K562 treated with DMSO at 1 percent for 24 hours (cell line): ENCODE measurements around the gene PIK3R2. TPM values are rescaled to one million over a fixed set of nuclear protein-coding genes. Genes with fewer than 3 reads are reported as not detected.

Source experiments
- total RNA-seq: library from RNA; unstranded; fragments of 300-600 nt; gene quantifications from 2 replicates; pipeline ENCODE4 v1.2.3, GENCODE V29; 2022; ENCODE audit warnings: low read depth; ENCODE audit not compliant: insufficient read depth

Gene PIK3R2
- 31.7 and 38.7 TPM in 2 replicates for total RNA-seq

GRCh38 chr19:18152817-18153555 is at the start of gene PIK3R2:
TSS of gene PIK3R2 (plus strand) at chr19:18153163. CDS start at chr19:18155880, 2,717 bp downstream.

DNA sequence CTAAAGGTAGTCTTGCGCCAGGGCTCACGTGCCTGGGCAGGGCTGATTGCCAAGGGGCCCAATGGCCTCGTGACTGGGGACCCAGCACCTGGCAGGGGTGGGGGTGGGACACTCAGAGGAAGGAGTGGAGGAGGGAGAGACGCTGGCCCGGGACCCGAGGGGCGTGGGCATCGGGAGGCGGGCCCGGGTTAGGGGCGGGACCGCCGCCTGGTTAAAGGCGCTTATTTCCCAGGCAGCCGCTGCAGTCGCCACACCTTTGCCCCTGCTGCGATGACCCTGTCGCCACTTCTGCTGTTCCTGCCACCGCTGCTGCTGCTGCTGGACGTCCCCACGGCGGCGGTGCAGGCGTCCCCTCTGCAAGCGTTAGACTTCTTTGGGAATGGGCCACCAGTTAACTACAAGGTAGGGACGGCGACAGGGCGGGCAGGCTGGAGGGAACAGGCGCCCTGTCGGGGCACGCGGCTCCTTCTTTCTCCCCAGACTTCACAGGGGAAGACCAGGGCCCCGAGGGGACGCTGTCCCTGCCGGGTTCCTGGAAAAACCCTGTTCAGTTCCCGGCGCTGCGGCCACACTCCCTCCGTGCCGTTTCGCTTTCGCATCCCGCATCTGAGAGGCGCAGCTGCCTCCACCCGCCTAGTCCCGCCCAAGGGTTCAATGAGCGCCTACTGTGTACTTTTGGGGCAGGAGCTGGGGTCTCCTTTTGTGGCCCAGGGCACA is 20.8 kb downstream of the PIK3R2 start, which contains the start of gene IFI30:
TSS of gene IFI30 (plus strand) at position 242 of the 717 bp plus-strand sequence. CDS start at position 271, 29 bp downstream.

DNA sequence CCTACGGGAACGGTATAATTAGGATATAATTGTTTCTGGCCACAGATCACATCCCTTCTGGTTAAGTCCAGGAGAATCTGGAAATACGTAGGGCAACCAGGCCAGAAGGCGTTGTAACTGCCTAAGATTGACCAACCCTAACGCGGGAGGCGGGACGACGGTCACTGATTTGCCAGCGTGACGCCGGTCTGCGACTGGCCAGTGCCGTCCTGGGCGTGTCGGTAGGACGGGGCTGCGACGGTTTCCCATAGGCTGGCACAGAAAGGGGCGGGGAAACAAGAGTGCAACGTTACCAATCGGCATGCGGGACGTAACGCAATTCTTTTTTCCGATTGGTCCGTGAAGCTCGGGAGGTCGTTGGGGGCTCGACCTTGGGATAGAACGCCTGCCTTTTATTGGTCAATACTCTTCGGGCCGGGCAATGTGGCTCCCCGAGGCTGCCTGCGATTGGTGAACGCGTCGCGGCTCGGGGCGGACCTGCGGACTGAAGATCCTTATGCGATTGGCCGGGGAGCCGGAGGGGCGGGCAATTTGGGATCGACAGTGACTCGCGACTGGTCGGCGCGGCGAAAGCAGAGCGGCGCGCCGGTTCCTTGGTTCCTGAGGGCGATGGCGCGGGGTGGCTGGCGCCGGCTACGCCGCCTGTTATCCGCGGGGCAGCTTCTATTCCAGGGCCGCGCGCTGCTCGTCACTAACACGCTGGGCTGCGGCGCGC is 39.9 kb downstream of the PIK3R2 start, which contains the start of gene MPV17L2:
TSS of gene MPV17L2 (plus strand) at position 546 of the 715 bp plus-strand sequence. CDS start at position 610, 64 bp downstream.

GRCh38 chr19:18203863-18204393 is 51.0 kb downstream of the PIK3R2 start, which contains the start of gene RAB3A:
TSS of gene RAB3A (minus strand) at chr19:18204042. CDS start at chr19:18202740, 1,302 bp downstream.

Other genes starting within 250 kb of the PIK3R2 start
- gene CCDC124, start 220.1 kb upstream of the PIK3R2 start, total RNA-seq: 170 TPM in 2 replicates
- 11.6 and 13.7 TPM in 2 replicates for gene KCNN1, start 186.1 kb upstream of the PIK3R2 start, total RNA-seq
- 34.4 and 34.9 TPM in 2 replicates for gene ARRDC2, start 145.0 kb upstream of the PIK3R2 start, total RNA-seq
- 0.36 TPM in 1 of 2 replicates, not detected in the other for gene IL12RB1, start 66.2 kb upstream of the PIK3R2 start, total RNA-seq
- 13.7 and 14.2 TPM in 2 replicates for gene MAST3, start 55.4 kb upstream of the PIK3R2 start, total RNA-seq
- gene IFI30, start 20.6 kb downstream of the PIK3R2 start, total RNA-seq: 152 and 155 TPM in 2 replicates
- 71.2 and 74.1 TPM in 2 replicates for gene MPV17L2, start 40.1 kb downstream of the PIK3R2 start, total RNA-seq
- gene RAB3A, start 50.9 kb downstream of the PIK3R2 start, total RNA-seq: 4.0 and 5.6 TPM in 2 replicates
- gene PDE4C, start 73.3 kb downstream of the PIK3R2 start, total RNA-seq: not detected in 2 replicates
- gene IQCN, start 121.3 kb downstream of the PIK3R2 start, total RNA-seq: 1.8 TPM in 2 replicates
- gene JUND, start 128.5 kb downstream of the PIK3R2 start, total RNA-seq: 283 and 368 TPM in 2 replicates
- gene LSM4, start 169.9 kb downstream of the PIK3R2 start, total RNA-seq: 278 and 306 TPM in 2 replicates
- 33.9 and 35.7 TPM in 2 replicates for gene PGPEP1, start 187.4 kb downstream of the PIK3R2 start, total RNA-seq
- 470 and 575 TPM in 2 replicates for gene GDF15, start 233.0 kb downstream of the PIK3R2 start, total RNA-seq
- gene LRRC25, start 244.5 kb downstream of the PIK3R2 start, total RNA-seq: 3.5 and 3.8 TPM in 2 replicates